Caco-2 (cell line): ENCODE measurements around the gene GADL1. TPM values are rescaled to one million over a fixed set of nuclear protein-coding genes. Genes with fewer than 3 reads are reported as not detected.

ENCODE experiments used
- BruUV-seq: library from RNA; stranded (reverse); fragments of 400-500 nt; replicated peaks from 2 replicates; lab custom pipeline; 2021; lab: Mats Ljungman, UMichigan
- CTCF ChIA-PET: fragments of 300-600 bp; sonication (Branson Sonifier 250); formaldehyde crosslinking; loops from one replicate; lab custom pipeline; 2022; ENCODE audit warnings: antibody characterized with exemption; lab: Charles Lee
- POLR2A ChIA-PET: fragments of 300-600 bp; sonication (Branson Sonifier 250); formaldehyde crosslinking; loops from one replicate; lab custom pipeline; 2022; ENCODE audit warnings: antibody characterized with exemption; lab: Charles Lee
- DNase-seq, 2 experiments: peaks; one replicate each; pipeline versions ENCODE4 v3.0.0 to v3.0.0-alpha.2; 2020 to 2022
- H3K27me3 ChIP-seq: replicated peaks from 2 replicates; pipeline ENCODE4 v1.6.0; 2011; ENCODE audit warnings: low read length; ENCODE audit not compliant: control insufficient read depth, insufficient read depth
- H3K36me3 ChIP-seq: 2 replicates; pipeline ENCODE4 v1.5.1; 2011; ENCODE audit warnings: low read length; ENCODE audit not compliant: control insufficient read depth, insufficient read depth
- H3K4me1 ChIP-seq: fragments of 250-450 bp; sonication (Bioruptor Pico); 2 replicates; pipeline ENCODE4 v1.5.1; 2020; ENCODE audit warnings: mild to moderate bottlenecking
- H3K4me3 ChIP-seq: 2 replicates; pipeline ENCODE4 v1.5.1; 2011; ENCODE audit warnings: low read depth, mild to moderate bottlenecking, control low read depth, low read length
- H3K9me3 ChIP-seq: fragments of 250-450 bp; sonication (Bioruptor Pico); 2 replicates; pipeline ENCODE4 v1.5.1; 2020; ENCODE audit warnings: mild to moderate bottlenecking, moderate library complexity
- H3K27ac Mint-ChIP-seq: one replicate; pipeline ENCODE4 v1.8.0; 2022; ENCODE audit warnings: mixed read lengths; ENCODE audit not compliant: unreplicated experiment
- H3K27me3 Mint-ChIP-seq: one replicate; pipeline ENCODE4 v1.8.0; 2022; ENCODE audit warnings: mixed read lengths; ENCODE audit not compliant: insufficient read depth, unreplicated experiment
- H3K36me3 Mint-ChIP-seq: one replicate; pipeline ENCODE4 v1.8.0; 2022; ENCODE audit warnings: mild to moderate bottlenecking, mixed read lengths; ENCODE audit not compliant: insufficient read depth, unreplicated experiment
- H3K4me1 Mint-ChIP-seq: one replicate; pipeline ENCODE4 v1.8.0; 2022; ENCODE audit warnings: low read depth, mixed read lengths; ENCODE audit not compliant: unreplicated experiment
- H3K4me3 Mint-ChIP-seq: one replicate; pipeline ENCODE4 v1.8.0; 2022; ENCODE audit warnings: mild to moderate bottlenecking, moderate library complexity, mixed read lengths; ENCODE audit not compliant: unreplicated experiment
- H3K9me3 Mint-ChIP-seq: one replicate; pipeline ENCODE4 v1.8.0; 2022; ENCODE audit warnings: mixed read lengths; ENCODE audit not compliant: unreplicated experiment
- intact Hi-C: fragments of 100-400 bp; cut with micrococcal nuclease; formaldehyde crosslinking; loops from one replicate; pipeline ENCODE4 v1.10.0; 2022; ENCODE audit not compliant: unreplicated experiment
- total RNA-seq: library from RNA; stranded (reverse); gene quantifications from 2 replicates; pipeline ENCODE4 v1.2.3, GENCODE V29; 2022
- TF ChIP-seq, protein P1 (sequence below), 2 experiments: fragments of 200-600 bp in 1 of 2; IDR thresholded peaks; 1 replicate in 1 of 2; 2 replicates in 1 of 2; pipeline versions ENCODE4 v1.5.1 to v1.8.0; 2011 to 2022; ENCODE audit warnings: antibody characterized with exemption in 1 of 2, control low read depth in 1 of 2, inconsistent platforms in 1 of 2, low read depth in 1 of 2, low read length in 1 of 2, mild to moderate bottlenecking in 1 of 2, moderate library complexity in 1 of 2; ENCODE audit not compliant: insufficient read depth in 1 of 2, severe bottlenecking in 1 of 2, unreplicated experiment in 1 of 2

GADL1 gene
- total RNA-seq, 1 experiment from 2014 or later = 6.2 TPM

DNA sequence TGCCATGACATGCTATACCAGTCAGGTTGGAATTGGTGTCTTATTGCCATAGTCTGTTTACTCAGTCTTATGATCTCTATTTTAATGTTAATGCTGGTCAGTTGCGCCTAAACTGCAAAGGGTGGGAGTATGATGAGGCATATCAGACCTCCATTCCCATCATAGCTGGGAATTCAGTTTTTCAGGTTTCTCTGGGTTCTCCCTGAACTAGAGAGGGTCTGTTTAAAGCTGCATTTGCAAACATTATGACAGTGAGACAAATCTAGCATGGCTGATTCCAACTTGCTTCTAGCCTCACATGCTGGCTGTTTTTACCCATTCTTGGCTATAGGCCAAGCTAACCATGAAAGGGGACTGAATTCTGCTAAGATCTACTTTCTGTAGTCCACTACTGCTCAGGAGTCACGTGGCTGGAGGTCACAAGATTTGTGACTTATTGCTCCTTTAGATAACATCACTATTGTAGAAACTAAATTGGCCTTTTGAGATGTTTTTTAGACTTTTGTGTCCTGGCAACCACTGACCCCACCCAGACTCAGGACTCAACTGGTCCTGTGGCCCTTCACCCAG lies 191.5 kb downstream of the GADL1 start:
- TF ChIP-seq, protein P1, sequence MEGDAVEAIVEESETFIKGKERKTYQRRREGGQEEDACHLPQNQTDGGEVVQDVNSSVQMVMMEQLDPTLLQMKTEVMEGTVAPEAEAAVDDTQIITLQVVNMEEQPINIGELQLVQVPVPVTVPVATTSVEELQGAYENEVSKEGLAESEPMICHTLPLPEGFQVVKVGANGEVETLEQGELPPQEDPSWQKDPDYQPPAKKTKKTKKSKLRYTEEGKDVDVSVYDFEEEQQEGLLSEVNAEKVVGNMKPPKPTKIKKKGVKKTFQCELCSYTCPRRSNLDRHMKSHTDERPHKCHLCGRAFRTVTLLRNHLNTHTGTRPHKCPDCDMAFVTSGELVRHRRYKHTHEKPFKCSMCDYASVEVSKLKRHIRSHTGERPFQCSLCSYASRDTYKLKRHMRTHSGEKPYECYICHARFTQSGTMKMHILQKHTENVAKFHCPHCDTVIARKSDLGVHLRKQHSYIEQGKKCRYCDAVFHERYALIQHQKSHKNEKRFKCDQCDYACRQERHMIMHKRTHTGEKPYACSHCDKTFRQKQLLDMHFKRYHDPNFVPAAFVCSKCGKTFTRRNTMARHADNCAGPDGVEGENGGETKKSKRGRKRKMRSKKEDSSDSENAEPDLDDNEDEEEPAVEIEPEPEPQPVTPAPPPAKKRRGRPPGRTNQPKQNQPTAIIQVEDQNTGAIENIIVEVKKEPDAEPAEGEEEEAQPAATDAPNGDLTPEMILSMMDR (IDR thresholded peaks at IDR 0.05; ENCODE audit: insufficient read depth in 1 of 2, low read depth in 1 of 2, low read length in 1 of 2, severe bottlenecking in 1 of 2, unreplicated experiment in 1 of 2) = no peak
- no peak for DNase-seq
- Histone ChIP-seq H3K9me3 (no peaks in the 10 kb centered on the region), H3K4me1 (no peaks in the 10 kb centered on the region), H3K36me3 (no peaks in the 10 kb centered on the region), H3K27me3 (no peaks in the 10 kb centered on the region), H3K4me3 (no peak overlapping the region)
- peaks cover 35% of the 10 kb centered on the region for H3K9me3 Mint-ChIP-seq
- no peak overlapping the region for H3K27ac Mint-ChIP-seq
- H3K4me1 Mint-ChIP-seq = no peaks in the 10 kb centered on the region
- H3K36me3 Mint-ChIP-seq = peaks cover 53% of the 10 kb centered on the region
- no TSS peak for BruUV-seq
- intact Hi-C loops = no loop called here
- CTCF ChIA-PET = interaction anchor here (0.7 kb wide), 1 partner anchor 525 kb away, joined by 4 read pairs; no protein-coding TSS in a partner anchor
- no peaks in the 10 kb centered on the region for H3K27me3 Mint-ChIP-seq
- H3K4me3 Mint-ChIP-seq = no peak overlapping the region
- POLR2A ChIA-PET = no interaction called here

DNA sequence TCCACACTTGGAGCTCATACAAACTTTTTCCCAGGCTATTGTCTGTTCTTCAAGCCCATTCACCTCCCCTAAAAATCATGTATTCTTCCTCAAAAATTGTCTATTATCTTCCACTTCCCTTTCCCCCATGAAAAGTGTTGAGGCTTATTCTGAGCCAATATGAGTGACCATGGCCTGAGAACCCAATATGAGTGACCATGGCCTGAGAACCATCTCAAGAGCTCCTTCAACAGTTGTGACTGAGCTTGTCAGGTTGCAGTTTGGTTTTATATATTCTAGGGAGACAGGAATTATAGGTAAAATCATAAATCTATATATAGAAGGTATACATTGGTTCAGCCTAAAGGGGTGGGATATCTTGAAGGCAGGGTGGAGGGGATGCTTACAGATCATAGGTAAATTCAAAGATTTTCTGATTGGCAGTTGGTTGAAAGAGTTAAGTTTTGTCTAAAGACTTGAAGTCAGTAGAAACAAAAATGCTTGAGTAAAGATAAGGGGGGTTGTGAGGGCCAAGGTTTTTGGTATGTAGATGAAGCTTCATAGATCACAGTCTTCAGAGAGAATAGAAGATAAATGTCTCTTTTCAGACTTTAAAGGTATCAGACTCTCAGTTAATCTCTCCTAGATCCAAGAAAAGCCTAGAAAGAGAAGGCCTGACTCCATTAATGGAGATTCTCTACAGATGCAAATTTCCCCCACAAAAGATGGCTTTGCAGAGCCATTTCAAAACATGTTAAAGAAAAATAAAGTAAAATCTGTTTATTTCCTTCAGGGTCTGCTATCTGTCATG lies 192.2 kb downstream of the GADL1 start:
- Mint-ChIP-seq H3K36me3 (peaks cover 60% of the 10 kb centered on the region), H3K4me1 (peaks cover 2% of the 10 kb centered on the region), H3K9me3 (peaks cover 32% of the 10 kb centered on the region), H3K4me3 (no peak overlapping the region), H3K27me3 (no peaks in the 10 kb centered on the region), H3K27ac (no peak overlapping the region)
- H3K27me3 ChIP-seq = no peaks in the 10 kb centered on the region
- ChIA-PET CTCF (interaction anchor here (0.7 kb wide), 1 partner anchor 525 kb away, joined by 4 read pairs; no protein-coding TSS in a partner anchor), POLR2A (interaction anchor here (0.6 kb wide), 1 partner anchor 63 kb away, joined by 3 read pairs; no protein-coding TSS in a partner anchor)
- intact Hi-C loops = no loop called here
- no peak for DNase-seq
- no peaks in the 10 kb centered on the region for H3K9me3 ChIP-seq
- H3K36me3 ChIP-seq = no peaks in the 10 kb centered on the region
- no TSS peak for BruUV-seq
- TF ChIP-seq, protein P1 (IDR thresholded peaks at IDR 0.05; ENCODE audit: insufficient read depth in 1 of 2, low read depth in 1 of 2, low read length in 1 of 2, severe bottlenecking in 1 of 2, unreplicated experiment in 1 of 2) = no peak
- no peaks in the 10 kb centered on the region for H3K4me1 ChIP-seq
- H3K4me3 ChIP-seq = no peak overlapping the region

DNA sequence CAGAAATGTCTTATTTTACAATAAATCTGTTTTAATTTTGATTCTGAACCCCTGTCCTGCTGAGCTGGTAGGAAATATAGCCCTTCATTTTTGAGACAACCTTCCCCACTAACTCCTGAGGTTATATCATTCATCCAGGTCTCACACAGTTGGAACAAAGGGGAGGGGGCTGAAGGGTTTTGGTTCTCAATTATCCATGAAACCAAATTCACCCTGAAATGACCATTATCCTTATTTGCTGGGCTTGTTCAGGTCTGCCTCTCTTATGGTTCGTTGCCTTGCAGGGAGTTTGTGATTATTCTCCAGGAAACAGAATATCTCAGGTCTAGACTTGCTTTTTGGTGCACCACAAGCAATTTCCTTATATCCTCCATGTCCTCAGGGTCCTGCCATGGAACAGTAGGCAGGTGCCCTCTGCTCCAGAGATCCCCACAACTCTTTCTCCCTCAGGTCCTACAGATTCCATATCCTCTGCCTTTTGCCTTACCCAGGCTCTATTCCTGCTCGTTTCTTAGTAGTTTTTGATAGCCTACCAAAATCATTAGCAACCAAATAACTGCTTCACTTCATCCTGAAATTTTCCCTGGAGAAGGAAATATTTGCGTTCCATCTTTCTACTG lies 193.6 kb downstream of the GADL1 start:
- no TSS peak for BruUV-seq
- Histone ChIP-seq H3K36me3 (peaks cover 3% of the 10 kb centered on the region; the same call in 1 of the 2 replicates), H3K27me3 (no peaks in the 10 kb centered on the region), H3K4me3 (no peak overlapping the region), H3K4me1 (no peaks in the 10 kb centered on the region), H3K9me3 (no peaks in the 10 kb centered on the region)
- TF ChIP-seq, protein P1 (IDR thresholded peaks at IDR 0.05; ENCODE audit: insufficient read depth in 1 of 2, low read depth in 1 of 2, low read length in 1 of 2, severe bottlenecking in 1 of 2, unreplicated experiment in 1 of 2) = no peak
- ChIA-PET CTCF (no interaction called here), POLR2A (no interaction called here)
- peaks cover 25% of the 10 kb centered on the region for H3K9me3 Mint-ChIP-seq
- no peaks in the 10 kb centered on the region for H3K27me3 Mint-ChIP-seq
- intact Hi-C loops = no loop called here
- H3K4me1 Mint-ChIP-seq = peaks cover 7% of the 10 kb centered on the region
- peaks cover 70% of the 10 kb centered on the region for H3K36me3 Mint-ChIP-seq
- H3K4me3 Mint-ChIP-seq = no peak overlapping the region
- no peak for DNase-seq
- H3K27ac Mint-ChIP-seq = no peak overlapping the region
